Measurements from ENCODE around the gene GATB.

Gene GATB

DNA sequence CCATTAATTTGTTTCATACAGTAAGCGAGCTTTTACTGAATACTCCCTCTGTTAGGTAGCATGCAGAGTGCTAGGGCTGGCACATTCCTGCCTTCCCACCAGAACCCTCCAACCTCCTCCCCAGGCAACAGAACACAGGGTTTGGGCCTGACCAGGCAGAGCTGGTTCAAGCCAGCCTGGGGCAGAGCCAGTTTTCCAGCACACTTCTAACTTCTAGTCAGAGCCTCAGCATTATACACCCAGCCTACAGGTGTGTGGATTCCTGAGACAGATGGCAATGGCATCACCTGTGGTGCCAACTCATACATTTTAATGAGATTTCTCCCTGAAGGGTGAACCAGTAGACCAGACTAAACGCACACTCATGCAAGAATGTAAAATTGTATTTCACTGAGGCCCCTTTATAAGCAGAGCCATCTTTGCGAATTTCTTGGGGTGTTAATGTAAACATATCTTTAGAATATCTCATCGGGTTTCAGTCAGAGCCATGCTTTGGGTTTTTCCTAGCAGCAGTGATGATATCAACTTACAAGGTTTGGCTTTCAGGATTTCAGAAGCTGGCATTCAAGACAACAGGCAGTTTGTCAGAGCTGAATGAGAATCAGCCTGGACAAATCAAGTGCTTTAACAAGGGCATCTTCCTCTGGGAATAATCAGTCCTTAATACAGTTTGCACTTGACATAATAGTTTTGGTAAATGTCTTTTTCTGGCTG lies 92.0 kb downstream of the GATB start:
- TF ChIP-seq POLR2A (IDR thresholded peaks at IDR 0.05; ENCODE audit: extremely low read depth, insufficient read length) (no peak), MYC (IDR thresholded peaks at IDR 0.05; ENCODE audit: low read depth, low read length) (no peak)
- TF ChIP-seq, protein P1, sequence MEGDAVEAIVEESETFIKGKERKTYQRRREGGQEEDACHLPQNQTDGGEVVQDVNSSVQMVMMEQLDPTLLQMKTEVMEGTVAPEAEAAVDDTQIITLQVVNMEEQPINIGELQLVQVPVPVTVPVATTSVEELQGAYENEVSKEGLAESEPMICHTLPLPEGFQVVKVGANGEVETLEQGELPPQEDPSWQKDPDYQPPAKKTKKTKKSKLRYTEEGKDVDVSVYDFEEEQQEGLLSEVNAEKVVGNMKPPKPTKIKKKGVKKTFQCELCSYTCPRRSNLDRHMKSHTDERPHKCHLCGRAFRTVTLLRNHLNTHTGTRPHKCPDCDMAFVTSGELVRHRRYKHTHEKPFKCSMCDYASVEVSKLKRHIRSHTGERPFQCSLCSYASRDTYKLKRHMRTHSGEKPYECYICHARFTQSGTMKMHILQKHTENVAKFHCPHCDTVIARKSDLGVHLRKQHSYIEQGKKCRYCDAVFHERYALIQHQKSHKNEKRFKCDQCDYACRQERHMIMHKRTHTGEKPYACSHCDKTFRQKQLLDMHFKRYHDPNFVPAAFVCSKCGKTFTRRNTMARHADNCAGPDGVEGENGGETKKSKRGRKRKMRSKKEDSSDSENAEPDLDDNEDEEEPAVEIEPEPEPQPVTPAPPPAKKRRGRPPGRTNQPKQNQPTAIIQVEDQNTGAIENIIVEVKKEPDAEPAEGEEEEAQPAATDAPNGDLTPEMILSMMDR (IDR thresholded peaks at IDR 0.05; ENCODE audit: low read depth, low read length), result no peak
- TF ChIP-seq, protein P2, sequence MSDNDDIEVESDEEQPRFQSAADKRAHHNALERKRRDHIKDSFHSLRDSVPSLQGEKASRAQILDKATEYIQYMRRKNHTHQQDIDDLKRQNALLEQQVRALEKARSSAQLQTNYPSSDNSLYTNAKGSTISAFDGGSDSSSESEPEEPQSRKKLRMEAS (IDR thresholded peaks at IDR 0.05; ENCODE audit: low read depth, low read length), result no peak
- no peak for DNase-seq (ENCODE audit: low read depth)
- no peak overlapping the region for H3K4me3 ChIP-seq (ENCODE audit: low read depth, low read length)

DNA sequence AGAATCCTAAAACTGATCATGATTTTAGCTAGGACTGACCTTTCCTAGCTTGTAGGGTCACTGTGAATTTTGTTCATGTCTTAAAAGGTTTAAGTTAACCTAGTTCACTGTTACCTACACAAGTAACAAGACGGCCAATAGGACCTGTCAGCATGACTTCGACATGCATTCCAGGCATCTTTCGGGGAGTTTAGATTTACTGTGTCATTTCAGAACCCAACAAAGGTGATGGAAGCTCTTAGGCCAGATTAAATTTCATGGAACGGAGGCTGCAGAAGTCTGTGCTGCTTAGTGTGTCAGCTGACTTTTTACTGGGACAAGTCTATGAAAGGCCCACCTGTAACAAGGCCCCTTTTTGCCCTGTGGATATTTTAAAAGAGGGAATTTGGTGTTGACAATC lies 93.1 kb downstream of the GATB start:
- no peak overlapping the region for H3K4me3 ChIP-seq (ENCODE audit: low read depth, low read length)
- DNase-seq (ENCODE audit: low read depth), result no peak
- TF ChIP-seq MYC (IDR thresholded peaks at IDR 0.05; ENCODE audit: low read depth, low read length) (no peak), POLR2A (IDR thresholded peaks at IDR 0.05; ENCODE audit: extremely low read depth, insufficient read length) (no peak)
- TF ChIP-seq, protein P1 (IDR thresholded peaks at IDR 0.05; ENCODE audit: low read depth, low read length), result no peak
- TF ChIP-seq, protein P2 (IDR thresholded peaks at IDR 0.05; ENCODE audit: low read depth, low read length), result no peak

DNA sequence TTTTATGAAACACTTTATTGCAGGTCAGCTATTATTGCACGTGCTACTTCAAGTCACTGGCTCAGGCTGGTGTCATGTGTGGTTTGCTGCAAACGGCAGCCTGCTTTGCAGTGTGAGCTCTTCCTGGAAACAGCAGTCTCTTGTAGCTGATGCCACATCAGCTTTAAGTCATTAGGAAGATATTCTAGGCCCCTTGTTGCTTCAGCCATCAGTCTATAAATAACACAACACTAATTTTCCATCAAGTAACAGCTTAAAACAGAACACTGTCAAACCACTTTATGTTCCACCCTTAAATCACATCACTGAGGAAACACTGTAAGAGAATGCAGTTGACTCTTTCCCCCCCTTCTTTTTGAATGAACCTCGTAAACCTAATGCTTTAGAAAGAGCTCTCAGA lies 93.8 kb downstream of the GATB start:
- H3K4me3 ChIP-seq (ENCODE audit: low read depth, low read length), result no peak overlapping the region
- no peak for TF ChIP-seq POLR2A (IDR thresholded peaks at IDR 0.05; ENCODE audit: extremely low read depth, insufficient read length)
- TF ChIP-seq, protein P1 (IDR thresholded peaks at IDR 0.05; ENCODE audit: low read depth, low read length), result no peak
- TF ChIP-seq, protein P2 (IDR thresholded peaks at IDR 0.05; ENCODE audit: low read depth, low read length), result no peak
- TF ChIP-seq MYC (IDR thresholded peaks at IDR 0.05; ENCODE audit: low read depth, low read length), result no peak
- DNase-seq (ENCODE audit: low read depth), result no peak

DNA sequence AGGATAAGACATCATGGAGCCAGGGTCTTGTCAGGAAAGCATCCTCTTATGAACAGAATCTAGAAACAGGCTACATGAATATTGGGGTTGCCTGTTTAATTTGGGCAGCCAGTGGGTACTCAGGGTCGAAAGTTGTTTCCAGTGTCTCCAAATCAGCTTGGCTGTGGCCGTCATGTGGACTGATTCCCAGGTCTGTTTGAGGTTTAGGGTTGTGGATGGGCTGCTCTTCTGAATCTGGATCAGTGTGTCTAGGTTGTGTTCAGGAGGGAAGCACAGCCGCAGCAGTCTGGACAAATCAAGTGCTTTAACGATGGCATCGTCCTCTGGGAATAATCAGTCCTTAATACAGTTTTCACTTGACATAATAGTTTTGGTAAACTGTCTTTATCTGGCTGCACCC lies 94.3 kb downstream of the GATB start:
- no peak overlapping the region for H3K4me3 ChIP-seq (ENCODE audit: low read depth, low read length)
- no peak for TF ChIP-seq MYC (IDR thresholded peaks at IDR 0.05; ENCODE audit: low read depth, low read length)
- TF ChIP-seq, protein P2 (IDR thresholded peaks at IDR 0.05; ENCODE audit: low read depth, low read length), result no peak
- TF ChIP-seq, protein P1 (IDR thresholded peaks at IDR 0.05; ENCODE audit: low read depth, low read length), result no peak
- no peak for TF ChIP-seq POLR2A (IDR thresholded peaks at IDR 0.05; ENCODE audit: extremely low read depth, insufficient read length)
- DNase-seq (ENCODE audit: low read depth), result no peak

GRCh38 chr4:151665785-151666127 lies 95.1 kb downstream of the GATB start:
- DNase-seq (ENCODE audit: low read depth), result no peak
- TF ChIP-seq, protein P2 (IDR thresholded peaks at IDR 0.05; ENCODE audit: low read depth, low read length), result no peak
- TF ChIP-seq MYC (IDR thresholded peaks at IDR 0.05; ENCODE audit: low read depth, low read length) (no peak), POLR2A (IDR thresholded peaks at IDR 0.05; ENCODE audit: extremely low read depth, insufficient read length) (no peak)
- TF ChIP-seq, protein P1 (IDR thresholded peaks at IDR 0.05; ENCODE audit: low read depth, low read length), result no peak
- no peak overlapping the region for H3K4me3 ChIP-seq (ENCODE audit: low read depth, low read length)

Measured in NB4 (cell line).